GM12874 (cell line): ENCODE measurements around the gene ARSD.

Experiments used
- CTCF ChIP-seq: IDR thresholded peaks from 2 replicates; pipeline ENCODE4 v1.5.1; 2011; ENCODE audit warnings: low read depth, mild to moderate bottlenecking, control low read depth, low read length, moderate library complexity; ENCODE audit not compliant: insufficient read depth

Gene ARSD

DNA sequence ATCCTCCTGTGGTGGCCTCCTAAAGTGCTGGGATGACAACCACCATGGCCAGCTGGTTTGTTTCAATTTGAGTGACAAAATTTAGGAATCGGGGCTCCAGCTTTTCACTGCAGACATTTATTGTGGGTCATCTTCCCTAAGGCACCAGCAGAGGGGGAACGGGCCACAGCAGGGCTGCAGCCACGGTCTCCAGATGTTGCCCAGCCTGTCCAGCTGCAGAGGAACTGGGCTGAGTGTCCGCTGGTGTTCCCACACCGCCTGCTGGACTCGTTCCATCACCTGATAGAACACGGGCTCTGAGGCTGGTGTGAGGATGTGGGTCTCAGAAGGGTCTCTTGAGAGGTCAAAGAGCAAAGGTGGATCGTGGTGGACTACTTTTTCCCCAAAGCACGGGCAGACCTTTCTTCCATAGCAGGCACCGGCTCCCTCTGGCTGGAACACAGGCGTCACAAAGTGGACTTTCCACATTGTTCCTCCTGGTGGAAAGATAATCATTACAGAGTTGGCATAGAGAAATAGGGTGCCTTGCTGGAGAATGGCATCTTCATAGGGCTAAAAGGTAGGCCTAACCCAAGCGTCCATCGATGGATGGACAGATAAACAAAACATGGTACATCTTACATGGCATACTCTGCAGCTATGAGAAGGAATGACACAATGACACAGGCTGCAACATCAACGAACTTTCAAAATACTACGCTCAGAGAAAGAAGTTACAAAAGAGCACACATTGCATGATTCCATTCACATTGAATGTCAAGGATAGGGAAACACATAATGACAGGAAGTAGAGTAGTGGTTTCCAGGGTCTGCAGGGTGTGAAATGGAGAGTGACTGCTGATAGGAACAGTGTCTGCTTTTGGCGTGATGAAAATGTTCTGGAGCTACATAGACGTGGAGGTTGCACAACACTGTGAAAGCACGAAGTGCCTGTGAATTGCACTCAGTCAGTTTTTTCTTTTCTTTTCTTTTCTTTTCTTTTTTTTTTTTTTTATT lies 5.9 kb upstream of the ARSD start:
- TF ChIP-seq CTCF = no peak

DNA sequence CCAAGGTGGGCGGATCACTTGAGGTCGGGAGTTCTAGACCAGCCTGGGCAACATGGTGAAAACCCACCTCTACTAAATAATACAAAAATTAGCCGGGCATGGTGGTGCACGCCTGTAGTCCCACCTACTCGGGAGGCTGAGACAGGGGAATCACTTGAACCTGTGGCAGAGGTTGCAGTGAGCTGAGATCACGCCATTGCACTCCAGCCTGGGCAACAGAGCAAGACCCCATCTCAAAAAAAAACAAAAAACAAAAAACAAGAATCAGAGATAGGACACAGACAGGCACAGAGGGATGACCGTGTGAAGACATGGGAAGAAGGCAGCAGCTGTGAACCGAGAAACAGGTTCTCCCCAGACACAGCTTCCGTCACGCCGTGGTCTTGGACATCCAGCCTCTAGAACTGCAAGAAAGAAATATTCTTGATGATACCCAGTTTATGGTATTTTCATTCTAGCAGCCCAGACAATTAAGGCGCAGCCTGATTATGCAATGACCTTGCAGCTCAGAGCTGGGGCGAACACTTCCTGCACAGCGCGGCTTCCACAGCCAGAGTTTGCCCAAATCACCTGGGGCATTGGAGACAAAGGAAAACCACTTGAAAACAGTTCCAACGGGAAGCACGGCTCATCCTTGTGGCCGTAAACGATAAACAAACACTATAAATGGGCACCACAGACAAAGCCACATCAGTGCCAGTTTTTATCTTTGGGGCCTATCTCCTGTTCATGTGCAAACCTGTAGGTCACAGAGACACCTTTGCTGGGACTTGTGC lies 4.2 kb upstream of the ARSD start:
- no peak for TF ChIP-seq CTCF

GRCh38 chrX:2931612-2932011 lies 2.5 kb upstream of the ARSD start:
- TF ChIP-seq CTCF = no peak

DNA sequence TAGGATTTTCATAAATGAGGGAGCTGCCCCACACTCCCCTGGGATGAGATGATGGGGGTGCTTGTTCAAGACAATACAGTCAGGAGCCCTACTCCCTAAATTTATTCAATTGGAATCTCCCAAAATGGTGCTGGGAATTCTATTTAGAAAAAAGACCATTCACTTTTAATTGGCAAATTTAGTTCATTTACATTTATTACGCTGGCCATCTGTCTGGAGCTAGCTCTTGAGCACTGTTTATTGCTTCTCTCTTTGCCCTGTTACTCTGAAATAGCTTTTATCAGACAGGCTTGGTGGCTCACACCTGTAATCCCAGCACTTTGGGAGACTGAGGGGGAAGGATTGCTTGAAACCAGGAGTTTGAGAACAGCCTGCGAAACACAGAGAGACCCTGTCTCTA lies 2.0 kb upstream of the ARSD start:
- no peak for TF ChIP-seq CTCF

GRCh38 chrX:2928191-2928582 lies 952 bp downstream of the ARSD start:
- TF ChIP-seq CTCF = no peak

DNA sequence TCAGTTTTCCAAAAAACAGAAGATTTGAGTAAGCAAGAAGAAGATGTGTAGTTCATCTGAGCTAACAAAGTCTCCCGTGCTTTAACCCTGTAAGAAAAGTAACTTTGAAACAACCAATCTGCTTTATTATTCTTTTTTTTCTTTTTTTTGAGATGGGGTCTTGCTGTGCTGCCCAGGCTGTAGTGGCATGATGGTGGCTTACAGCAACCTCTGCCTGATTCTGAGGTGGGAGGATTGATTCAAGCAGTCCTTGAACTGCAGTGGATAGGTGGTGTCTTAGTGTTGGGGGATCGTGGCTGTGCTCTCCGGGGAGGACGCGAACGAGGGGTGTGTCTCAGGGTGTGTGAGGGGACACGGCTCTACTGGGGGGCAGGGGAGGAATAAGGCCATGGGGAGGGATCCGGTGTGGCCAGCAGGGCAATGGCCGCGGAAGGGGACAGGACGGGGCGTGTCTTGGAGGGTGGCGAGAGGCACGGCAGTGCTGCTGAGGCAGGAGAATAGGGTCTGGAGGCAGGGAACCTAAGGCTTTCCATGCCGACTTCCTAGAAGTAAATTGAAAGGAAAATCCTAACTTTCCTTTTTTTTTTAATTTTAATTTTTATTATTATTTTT lies 2.4 kb downstream of the ARSD start:
- TF ChIP-seq CTCF = no peak

GRCh38 chrX:2924151-2924550 lies 5.0 kb downstream of the ARSD start:
- TF ChIP-seq CTCF = no peak
